Mesenchymal stem cell (in vitro differentiated cells and primary cell): ENCODE results near the gene BANF1.

Experiments
- DNase-seq: peaks from one replicate; pipeline ENCODE4 v3.0.0-alpha.2; 2013
- H2AFZ ChIP-seq: one replicate; pipeline ENCODE4 v1.6.1; 2013; ENCODE audit warnings: low read depth, mild to moderate bottlenecking, control low read depth, inconsistent platforms, low read length, moderate library complexity
- H2AK5ac ChIP-seq: 2 replicates; pipeline ENCODE4 v1.6.1; 2013; ENCODE audit warnings: low read length, moderate library complexity, mild to moderate bottlenecking, inconsistent platforms; ENCODE audit not compliant: severe bottlenecking
- H2BK120ac ChIP-seq: one replicate; pipeline ENCODE4 v1.6.1; 2013; ENCODE audit warnings: low read depth, mild to moderate bottlenecking, inconsistent platforms, low read length, moderate library complexity
- H2BK12ac ChIP-seq, 2 experiments: one replicate each; pipeline ENCODE4 v1.6.1; 2013; ENCODE audit warnings: inconsistent platforms in 2 of 2, low read length in 2 of 2, mild to moderate bottlenecking in 2 of 2, moderate library complexity in 2 of 2, control low read depth in 1 of 2
- H2BK15ac ChIP-seq: one replicate; pipeline ENCODE4 v1.6.1; 2013; ENCODE audit warnings: mild to moderate bottlenecking, low read depth, inconsistent platforms; ENCODE audit not compliant: poor library complexity, severe bottlenecking
- H2BK5ac ChIP-seq: 2 replicates; pipeline ENCODE4 v1.6.1; 2013; ENCODE audit warnings: low read depth, mild to moderate bottlenecking, low read length, control low read depth, inconsistent platforms; ENCODE audit not compliant: poor library complexity, severe bottlenecking
- H3K14ac ChIP-seq, 2 experiments: one replicate each; pipeline ENCODE4 v1.6.1; 2013; ENCODE audit warnings: inconsistent platforms in 2 of 2, low read length in 2 of 2, control low read depth in 1 of 2, mild to moderate bottlenecking in 1 of 2, moderate library complexity in 1 of 2
- H3K18ac ChIP-seq, 2 experiments: one replicate each; pipeline ENCODE4 v1.6.1; 2013; ENCODE audit warnings: inconsistent platforms in 2 of 2, low read length in 2 of 2, control low read depth in 1 of 2, low read depth in 1 of 2, mild to moderate bottlenecking in 1 of 2
- H3K23ac ChIP-seq, 2 experiments: one replicate each; pipeline ENCODE4 v1.6.1; 2013; ENCODE audit warnings: inconsistent platforms in 2 of 2, low read length in 2 of 2, mild to moderate bottlenecking in 2 of 2, moderate library complexity in 2 of 2, control low read depth in 1 of 2
- H3K27ac ChIP-seq: 2 replicates; pipeline ENCODE4 v1.5.1; 2013; ENCODE audit warnings: mild to moderate bottlenecking, moderate library complexity, low read length, control low read depth, inconsistent platforms; ENCODE audit not compliant: poor library complexity, severe bottlenecking
- H3K27me3 ChIP-seq, 2 experiments: 2 replicates each; pipeline versions ENCODE4 v1.6.1 to v1.7.0; 2013; ENCODE audit warnings: low read length in 2 of 2, mild to moderate bottlenecking in 2 of 2, moderate library complexity in 2 of 2, control low read depth in 1 of 2, inconsistent platforms in 1 of 2; ENCODE audit not compliant: control insufficient read depth in 1 of 2, insufficient read depth in 1 of 2
- H3K36me3 ChIP-seq, 2 experiments: 2 replicates each; pipeline versions ENCODE4 v1.6.1 to v1.7.0; 2013; ENCODE audit warnings: low read length in 2 of 2, control low read depth in 1 of 2, inconsistent platforms in 1 of 2, low read depth in 1 of 2, mild to moderate bottlenecking in 1 of 2; ENCODE audit not compliant: insufficient read depth in 2 of 2, control insufficient read depth in 1 of 2
- H3K4ac ChIP-seq, 2 experiments: one replicate each; pipeline ENCODE4 v1.6.1; 2013; ENCODE audit warnings: inconsistent platforms in 2 of 2, low read length in 2 of 2, mild to moderate bottlenecking in 2 of 2, moderate library complexity in 2 of 2, control low read depth in 1 of 2, low read depth in 1 of 2
- H3K4me1 ChIP-seq: 2 replicates; pipeline ENCODE4 v1.6.1; 2013; ENCODE audit warnings: low read depth, low read length, control low read depth; ENCODE audit not compliant: control insufficient read depth, insufficient read depth
- H3K4me2 ChIP-seq: 2 replicates; pipeline ENCODE4 v1.6.1; 2013; ENCODE audit warnings: low read length, mild to moderate bottlenecking, inconsistent platforms; ENCODE audit not compliant: poor library complexity, severe bottlenecking
- H3K4me3 ChIP-seq, 2 experiments: 2 replicates each; pipeline versions ENCODE4 v1.5.1 to v1.7.0; 2013; ENCODE audit warnings: low read length in 2 of 2, mild to moderate bottlenecking in 2 of 2, control low read depth in 1 of 2, low read depth in 1 of 2; ENCODE audit not compliant: insufficient read depth in 1 of 2
- H3K79me1 ChIP-seq: replicated peaks from 2 replicates; pipeline ENCODE4 v1.6.1; 2013; ENCODE audit warnings: mild to moderate bottlenecking, control low read depth, low read length, inconsistent platforms; ENCODE audit not compliant: poor library complexity, severe bottlenecking
- H3K9ac ChIP-seq: 2 replicates; pipeline ENCODE4 v1.7.0; 2013; ENCODE audit warnings: mild to moderate bottlenecking, low read length, moderate library complexity
- H3K9me3 ChIP-seq: 2 replicates; pipeline ENCODE4 v1.7.0; 2013; ENCODE audit warnings: mild to moderate bottlenecking, low read length; ENCODE audit not compliant: control insufficient read depth
- H4K8ac ChIP-seq: one replicate; pipeline ENCODE4 v1.6.1; 2013; ENCODE audit warnings: inconsistent platforms, mild to moderate bottlenecking, low read length, moderate library complexity
- H4K91ac ChIP-seq: one replicate; pipeline ENCODE4 v1.6.1; 2013; ENCODE audit warnings: mild to moderate bottlenecking, low read length, inconsistent platforms
- WGBS: methylation state at CpG from one replicate; pipeline ENCODE4 v1.1.7; 2013; ENCODE audit warnings: mixed read lengths; 5-methylcytosine and 5-hydroxymethylcytosine counted together

Gene BANF1

GRCh38 chr11:65988791-65989592 is 13.3 kb upstream of the BANF1 start:
- Histone ChIP-seq H3K18ac (no peak overlapping the region), H3K79me1 (peaks cover 6% of the 10 kb centered on the region), H3K27me3 (no peaks in the 10 kb centered on the region), H3K9me3 (no peaks in the 10 kb centered on the region), H3K4ac (no peak overlapping the region), H3K4me3 (no peak overlapping the region), H2BK5ac (no peak overlapping the region), H3K9ac (no peak overlapping the region), H2BK15ac (no peak overlapping the region), H3K14ac (no peak overlapping the region), H4K91ac (no peak overlapping the region), H2AK5ac (no peak overlapping the region), H2AFZ (no peak overlapping the region), H2BK12ac (no peak overlapping the region), H3K23ac (no peak overlapping the region), H2BK120ac (no peak overlapping the region), H3K36me3 (peaks cover 11 to 26% of the 10 kb centered on the region in 2 experiments), H4K8ac (no peak overlapping the region), H3K4me2 (no peak overlapping the region), H3K4me1 (no peaks in the 10 kb centered on the region), H3K27ac (no peak overlapping the region)
- 25% methylated on average over 5 of the region's 10 CpGs for WGBS
- peak; percentile 95 for DNase-seq

DNA sequence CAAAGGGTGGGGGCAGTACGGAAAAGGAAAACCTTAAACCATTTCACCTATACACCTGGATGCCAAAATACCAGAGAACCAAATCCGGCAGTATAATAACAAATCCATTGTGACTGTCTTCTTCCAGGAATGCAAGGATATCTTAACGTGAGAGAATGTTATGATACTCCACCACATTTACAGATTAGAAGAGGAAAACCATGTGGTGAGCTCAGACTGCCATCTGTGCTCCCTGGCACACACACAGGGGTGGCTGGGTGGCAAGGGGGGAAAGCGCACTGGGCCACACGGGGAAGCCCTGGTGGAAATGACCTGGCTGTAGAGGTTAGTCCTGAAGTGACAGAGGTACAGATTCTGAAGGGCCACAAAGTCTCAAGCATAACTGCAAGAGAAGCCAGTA is 10.2 kb upstream of the BANF1 start:
- H3K4me3 ChIP-seq = no peak overlapping the region
- no peak overlapping the region for H2AK5ac ChIP-seq
- no peak overlapping the region for H3K18ac ChIP-seq
- H3K4me2 ChIP-seq = no peak overlapping the region
- no peak overlapping the region for H4K91ac ChIP-seq
- no peak overlapping the region for H4K8ac ChIP-seq
- H3K9me3 ChIP-seq = no peaks in the 10 kb centered on the region
- H3K9ac ChIP-seq = no peak overlapping the region
- no peak overlapping the region for H2BK15ac ChIP-seq
- DNase-seq = no peak
- WGBS = 88% methylated on average over 5 of the region's 5 CpGs
- H3K27ac ChIP-seq = no peak overlapping the region
- H2BK120ac ChIP-seq = no peak overlapping the region
- H2AFZ ChIP-seq = no peak overlapping the region
- H3K23ac ChIP-seq = no peak overlapping the region
- H3K14ac ChIP-seq = no peak overlapping the region
- no peak overlapping the region for H2BK5ac ChIP-seq
- H3K4me1 ChIP-seq = no peaks in the 10 kb centered on the region
- H3K4ac ChIP-seq = no peak overlapping the region
- H3K79me1 ChIP-seq = peaks cover 7% of the 10 kb centered on the region
- H2BK12ac ChIP-seq = no peak overlapping the region
- H3K36me3 ChIP-seq = peaks cover 28% of the 10 kb centered on the region in 2 experiments
- H3K27me3 ChIP-seq = no peaks in the 10 kb centered on the region

- Histone ChIP-seq H2AFZ (no peak overlapping the region), H4K8ac (no peak overlapping the region), H3K36me3 (peaks cover 42 to 54% of the 10 kb centered on the region in 2 experiments), H3K23ac (no peak overlapping the region), H2BK12ac (no peak overlapping the region), H3K14ac (no peak overlapping the region), H3K9ac (no peak overlapping the region), H3K4ac (no peak overlapping the region), H2BK5ac (no peak overlapping the region), H3K4me3 (no peak overlapping the region), H3K9me3 (no peaks in the 10 kb centered on the region), H3K4me1 (peaks cover 5% of the 10 kb centered on the region), H3K79me1 (peaks cover 29% of the 10 kb centered on the region), H2BK120ac (no peak overlapping the region), H2BK15ac (no peak overlapping the region), H3K18ac (no peak overlapping the region), H3K4me2 (no peak overlapping the region), H3K27ac (no peak overlapping the region), H2AK5ac (no peak overlapping the region), H3K27me3 (no peaks in the 10 kb centered on the region), H4K91ac (no peak overlapping the region)
- 93% methylated on average over 2 of the region's 2 CpGs for WGBS
- no peak for DNase-seq
Observed at GRCh38 chr11:65997286-65997685, 5.0 kb upstream of the BANF1 start.

GRCh38 chr11:66002648-66003225 is 434 bp downstream of the BANF1 start:
- Histone ChIP-seq H3K27ac (peak overlapping the region; percentile 83), H3K36me3 (peaks cover 49 to 50% of the 10 kb centered on the region in 2 experiments)

More at GRCh38 chr11:66002648-66003225, 434 bp downstream of the BANF1 start:
- DNase-seq = peak; percentile 50
- Histone ChIP-seq H3K23ac (no peak overlapping the region), H2BK5ac (no peak overlapping the region), H3K14ac (peak overlapping the region in 1 of 2 experiments; percentile 94), H3K9me3 (no peaks in the 10 kb centered on the region), H3K4ac (peak overlapping the region; percentile 30 to 89), H3K4me1 (peaks cover 10% of the 10 kb centered on the region), H3K9ac (peak overlapping the region; percentile 96), H3K18ac (peak overlapping the region; percentile 80 to 93), H4K8ac (peak overlapping the region; percentile 95), H2BK12ac (peak overlapping the region in 1 of 2 experiments; percentile 55), H3K27me3 (no peaks in the 10 kb centered on the region), H2BK15ac (peak overlapping the region; percentile 85), H2AFZ (peak overlapping the region; percentile 81), H3K79me1 (peaks cover 26% of the 10 kb centered on the region), H2BK120ac (peak overlapping the region; percentile 25), H3K4me2 (peak overlapping the region; percentile 72), H2AK5ac (no peak overlapping the region), H4K91ac (peak overlapping the region; percentile 81), H3K4me3 (peak overlapping the region; percentile 89 to 93)
- WGBS = 3% methylated on average over 22 of the region's 40 CpGs
